Measurements from ENCODE around the gene SHB.

The SHB gene

DNA sequence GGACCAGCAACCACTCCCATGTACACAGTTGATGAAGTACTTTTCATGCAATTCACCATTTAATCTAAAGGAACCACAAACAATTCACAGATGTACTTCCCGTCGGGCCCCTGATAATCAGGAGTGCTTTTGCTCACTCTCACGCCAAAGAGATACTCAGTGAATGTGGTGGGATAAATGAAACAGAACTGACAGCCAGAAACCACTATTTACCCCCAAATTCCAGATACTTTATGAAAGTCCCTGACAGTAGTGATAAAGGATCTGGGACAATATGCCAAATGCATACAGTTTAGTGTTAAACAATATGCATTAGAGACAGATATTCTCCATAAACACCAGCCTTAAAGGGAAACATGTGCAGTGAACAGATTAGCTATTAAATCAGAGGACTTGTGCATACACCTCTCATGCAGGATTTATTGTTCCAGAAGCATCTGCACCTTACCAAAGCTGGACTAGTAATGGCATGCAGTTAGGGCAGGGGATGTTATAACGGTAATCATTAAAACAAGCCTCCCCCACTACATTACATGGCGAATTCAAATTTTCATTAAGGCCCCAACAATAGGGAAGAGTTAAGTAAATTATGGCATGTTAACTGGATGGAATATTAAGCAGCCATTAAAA is 91.1 kb downstream of the SHB start:
- DNase-seq (ENCODE audit: low spot score in 2 of 2), result no peak
- Histone ChIP-seq H3K36me3 (replicated peaks) (peaks cover 12% of the 10 kb centered on the region), H3K4me3 (no peak overlapping the region), H3K9me3 (no peaks in the 10 kb centered on the region), H3K27me3 (ENCODE audit: low read depth) (no peaks in the 10 kb centered on the region), H3K4me1 (no peaks in the 10 kb centered on the region)
- in situ Hi-C loops (cut with MboI; ENCODE audit: low sequenced_read_pairs), result no loop called here

DNA sequence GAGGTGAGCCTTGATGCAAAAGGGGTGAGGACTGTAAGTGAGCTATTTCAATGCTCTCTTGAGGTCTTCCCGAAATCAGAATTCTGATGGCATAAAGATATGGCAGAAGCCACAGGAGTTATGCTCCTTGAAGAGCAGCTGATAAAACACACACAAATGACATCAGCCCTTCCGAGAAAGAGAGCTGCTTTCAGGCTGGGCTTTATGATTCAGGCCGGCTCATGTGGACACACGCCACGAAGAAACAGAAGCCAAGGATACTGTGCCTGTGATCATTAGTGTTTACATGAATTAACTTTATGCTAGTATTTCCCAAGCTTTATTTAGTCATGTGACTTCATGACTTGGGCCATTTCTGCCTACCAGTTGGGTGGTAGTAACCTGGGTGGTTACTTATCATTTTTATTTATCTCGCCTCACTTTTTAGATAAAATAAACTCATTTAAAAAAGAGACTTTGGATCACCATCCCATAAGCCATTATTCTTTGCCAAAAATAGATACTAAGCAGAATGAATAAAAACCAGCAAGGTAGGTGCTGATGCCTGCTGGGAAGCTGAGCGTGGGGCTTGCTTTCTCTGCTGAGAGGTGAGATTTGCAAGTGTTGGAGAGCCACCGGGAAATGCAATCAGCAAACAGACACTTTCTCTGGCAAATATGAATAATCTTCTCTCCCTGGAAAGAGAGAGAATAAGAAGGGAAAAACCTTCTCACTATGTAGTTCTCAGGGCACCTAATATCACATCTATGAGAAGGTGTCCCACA is 92.1 kb downstream of the SHB start:
- Histone ChIP-seq H3K4me1 (no peaks in the 10 kb centered on the region), H3K36me3 (replicated peaks) (peaks cover 15% of the 10 kb centered on the region), H3K4me3 (no peak overlapping the region), H3K27me3 (ENCODE audit: low read depth) (no peaks in the 10 kb centered on the region), H3K9me3 (no peaks in the 10 kb centered on the region)
- DNase-seq (ENCODE audit: low spot score in 2 of 2), result no peak
- in situ Hi-C loops (cut with MboI; ENCODE audit: low sequenced_read_pairs), result no loop called here

DNA sequence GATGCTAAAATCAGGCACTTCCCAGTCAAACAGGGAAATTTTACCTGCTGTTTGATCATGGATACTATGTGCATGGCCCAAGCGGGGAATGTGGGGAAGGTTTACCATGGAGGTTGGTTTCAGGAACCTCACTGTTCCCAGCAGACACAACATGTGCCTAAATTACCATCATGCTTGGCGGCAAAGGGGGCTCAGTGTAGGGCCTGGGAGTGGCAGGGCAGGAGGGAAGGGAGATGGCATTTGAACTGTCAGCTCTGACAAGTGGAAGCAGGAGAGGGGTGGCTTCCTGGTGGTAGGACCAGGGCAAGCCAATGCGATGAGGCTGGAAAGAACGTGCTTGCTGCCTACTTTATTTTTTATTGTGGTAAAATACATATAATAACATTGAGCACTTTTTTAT is 93.4 kb downstream of the SHB start:
- Histone ChIP-seq H3K4me1 (no peaks in the 10 kb centered on the region), H3K36me3 (replicated peaks) (peaks cover 15% of the 10 kb centered on the region), H3K9me3 (no peaks in the 10 kb centered on the region), H3K4me3 (no peak overlapping the region), H3K27me3 (ENCODE audit: low read depth) (no peaks in the 10 kb centered on the region)
- in situ Hi-C loops (cut with MboI; ENCODE audit: low sequenced_read_pairs), result no loop called here
- no peak for DNase-seq (ENCODE audit: low spot score in 2 of 2)

DNA sequence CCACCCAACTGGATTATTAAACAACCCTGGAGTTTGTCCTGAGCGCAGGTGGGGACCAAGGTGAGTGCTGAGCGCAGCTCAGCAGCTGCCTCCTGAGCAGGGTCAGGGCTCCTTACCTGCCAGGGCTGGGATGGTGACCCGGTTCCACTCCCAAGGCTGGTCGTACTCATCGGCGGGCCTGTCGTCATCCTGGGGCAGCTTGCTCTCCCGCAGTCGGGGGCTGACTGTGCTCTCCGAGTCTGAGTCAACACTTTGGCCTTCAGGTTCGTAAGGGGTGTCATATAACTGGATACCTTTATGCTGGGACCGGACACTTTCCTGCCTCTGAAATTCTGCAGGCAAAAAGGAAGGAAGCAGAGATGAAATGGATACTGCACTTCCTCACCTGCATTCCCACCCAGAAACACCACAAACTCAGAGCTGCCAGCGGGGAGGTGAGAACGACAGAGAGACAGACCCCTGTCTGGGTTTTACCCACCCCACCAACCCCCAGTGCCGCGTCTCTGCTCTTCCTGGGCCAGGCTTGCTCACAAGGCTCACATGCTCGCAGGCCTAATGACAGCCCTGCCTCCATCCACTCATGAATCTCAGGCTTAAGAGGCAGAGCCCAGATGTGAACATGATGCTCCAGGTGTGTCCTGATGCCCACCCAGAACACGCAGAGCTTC is 94.4 kb downstream of the SHB start:
- Histone ChIP-seq H3K9me3 (no peaks in the 10 kb centered on the region), H3K27me3 (ENCODE audit: low read depth) (no peaks in the 10 kb centered on the region), H3K36me3 (replicated peaks) (peaks cover 15% of the 10 kb centered on the region), H3K4me3 (no peak overlapping the region), H3K4me1 (no peaks in the 10 kb centered on the region)
- DNase-seq (ENCODE audit: low spot score in 2 of 2), result no peak
- in situ Hi-C loops (cut with MboI; ENCODE audit: low sequenced_read_pairs), result no loop called here

DNA sequence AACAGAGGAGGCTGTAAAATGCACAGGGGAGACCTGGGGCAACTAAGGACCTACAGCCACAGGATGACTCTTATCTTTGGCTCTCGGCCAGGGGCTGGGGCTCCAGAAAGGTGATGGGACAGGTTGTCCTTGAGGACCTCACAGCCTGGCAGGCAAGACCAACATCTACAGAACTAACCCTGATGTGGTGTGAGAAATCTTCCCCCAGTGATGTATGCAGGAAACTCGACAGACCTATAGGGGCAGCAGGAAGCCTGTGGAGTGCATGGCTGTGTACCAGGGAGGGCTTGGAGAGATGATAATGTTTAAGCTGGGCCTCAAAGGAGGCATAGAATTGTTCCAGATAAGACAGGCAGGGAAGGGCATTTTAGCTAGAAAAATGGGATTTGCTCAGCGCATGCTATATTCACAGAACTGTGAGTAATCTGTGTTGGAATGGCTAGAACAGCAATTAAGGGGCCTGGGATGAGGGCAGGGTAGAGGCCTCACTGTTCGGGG is 96.6 kb downstream of the SHB start:
- H3K36me3 ChIP-seq (replicated peaks), result peaks cover 15% of the 10 kb centered on the region
- H3K4me1 ChIP-seq, result no peaks in the 10 kb centered on the region
- H3K9me3 ChIP-seq, result no peaks in the 10 kb centered on the region
- H3K4me3 ChIP-seq, result no peak overlapping the region
- DNase-seq (ENCODE audit: low spot score in 2 of 2), result no peak
- in situ Hi-C loops (cut with MboI; ENCODE audit: low sequenced_read_pairs), result no loop called here
- H3K27me3 ChIP-seq (ENCODE audit: low read depth), result no peaks in the 10 kb centered on the region

DNA sequence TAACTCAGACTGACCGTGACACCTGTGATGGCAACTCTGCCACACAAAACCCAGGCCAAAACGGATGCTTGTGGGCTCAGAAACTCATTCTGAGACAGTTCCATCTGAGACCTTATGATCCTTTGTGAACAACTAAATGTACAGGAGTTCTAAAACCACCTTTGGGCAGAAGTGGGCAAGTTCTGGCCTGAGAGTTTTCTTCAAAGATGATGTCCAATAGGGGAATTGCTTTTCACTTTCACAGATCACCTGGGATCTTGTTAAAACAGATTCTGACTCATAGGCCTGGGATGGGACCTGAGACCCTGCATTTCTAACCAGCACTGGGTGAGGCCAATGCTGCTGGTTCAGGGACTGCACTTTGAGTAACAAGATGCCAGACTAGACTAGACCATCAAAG is 97.3 kb downstream of the SHB start:
- in situ Hi-C loops (cut with MboI; ENCODE audit: low sequenced_read_pairs), result no loop called here
- no peak for DNase-seq (ENCODE audit: low spot score in 2 of 2)
- H3K9me3 ChIP-seq, result no peaks in the 10 kb centered on the region
- no peak overlapping the region for H3K4me3 ChIP-seq
- H3K27me3 ChIP-seq (ENCODE audit: low read depth), result no peaks in the 10 kb centered on the region
- peaks cover 15% of the 10 kb centered on the region for H3K36me3 ChIP-seq (replicated peaks)
- H3K4me1 ChIP-seq, result no peaks in the 10 kb centered on the region

DNA sequence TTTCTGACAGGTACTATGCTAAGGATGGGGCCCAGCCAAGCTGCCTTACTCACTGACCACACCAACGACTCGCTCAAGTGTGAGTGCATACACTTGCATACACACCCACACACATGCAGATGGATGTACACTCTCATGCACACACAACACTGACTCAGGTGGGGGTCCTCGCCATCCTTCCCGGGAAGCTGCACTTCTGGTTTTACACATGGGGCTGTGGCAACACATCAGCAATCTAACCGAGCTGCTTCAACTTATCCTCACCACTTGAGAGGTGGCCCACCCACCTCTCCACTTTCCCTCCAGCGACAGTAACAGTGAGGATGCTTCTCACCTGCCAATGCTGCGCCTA is 97.9 kb downstream of the SHB start:
- DNase-seq (ENCODE audit: low spot score in 2 of 2), result no peak
- in situ Hi-C loops (cut with MboI; ENCODE audit: low sequenced_read_pairs), result no loop called here
- H3K4me1 ChIP-seq, result no peaks in the 10 kb centered on the region
- no peaks in the 10 kb centered on the region for H3K9me3 ChIP-seq
- H3K36me3 ChIP-seq (replicated peaks), result peaks cover 15% of the 10 kb centered on the region
- H3K4me3 ChIP-seq, result no peak overlapping the region
- no peaks in the 10 kb centered on the region for H3K27me3 ChIP-seq (ENCODE audit: low read depth)

DNA sequence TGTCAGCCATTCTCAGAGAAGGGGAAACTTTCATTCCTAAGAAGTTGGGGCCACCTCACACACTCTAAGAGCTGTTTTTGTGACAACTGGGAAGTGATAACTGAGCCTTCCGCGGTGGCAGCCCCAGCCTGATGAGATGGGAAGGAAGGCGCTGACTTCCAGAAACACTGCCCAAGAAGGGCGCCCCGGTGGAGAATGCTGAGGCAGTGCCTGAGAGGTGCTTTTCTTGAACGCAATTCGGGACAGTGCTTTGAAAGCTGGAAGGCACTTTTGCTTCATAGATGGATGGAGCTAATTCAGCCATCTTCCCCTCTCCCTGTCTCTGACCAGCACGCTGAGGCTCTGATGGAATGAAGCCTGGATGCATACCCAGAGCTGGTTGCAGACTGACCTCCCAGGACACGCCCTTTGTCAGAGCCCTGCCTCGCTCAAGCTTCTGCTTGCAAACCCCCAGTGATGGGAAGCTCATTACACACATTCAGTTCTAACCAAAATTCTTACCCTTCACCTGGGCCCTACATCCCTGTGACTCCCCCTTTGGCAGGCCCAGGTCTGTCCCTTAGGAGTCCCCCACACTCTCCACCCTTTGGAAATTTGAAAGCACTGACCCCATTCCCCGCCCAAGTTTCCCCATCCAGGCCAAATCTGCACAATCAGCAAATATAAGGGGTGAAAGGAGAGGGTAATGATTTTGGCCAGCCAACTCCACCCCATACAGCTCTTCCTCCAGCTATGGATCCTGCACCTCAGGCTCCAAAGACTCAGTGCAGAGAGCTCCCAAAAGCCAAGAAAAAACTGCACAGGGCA is 98.5 kb downstream of the SHB start:
- H3K9me3 ChIP-seq, result no peaks in the 10 kb centered on the region
- H3K27me3 ChIP-seq (ENCODE audit: low read depth), result no peaks in the 10 kb centered on the region
- no peak overlapping the region for H3K4me3 ChIP-seq
- DNase-seq (ENCODE audit: low spot score in 2 of 2), result no peak
- in situ Hi-C loops (cut with MboI; ENCODE audit: low sequenced_read_pairs), result no loop called here
- H3K4me1 ChIP-seq, result no peaks in the 10 kb centered on the region
- peaks cover 15% of the 10 kb centered on the region for H3K36me3 ChIP-seq (replicated peaks)

DNA sequence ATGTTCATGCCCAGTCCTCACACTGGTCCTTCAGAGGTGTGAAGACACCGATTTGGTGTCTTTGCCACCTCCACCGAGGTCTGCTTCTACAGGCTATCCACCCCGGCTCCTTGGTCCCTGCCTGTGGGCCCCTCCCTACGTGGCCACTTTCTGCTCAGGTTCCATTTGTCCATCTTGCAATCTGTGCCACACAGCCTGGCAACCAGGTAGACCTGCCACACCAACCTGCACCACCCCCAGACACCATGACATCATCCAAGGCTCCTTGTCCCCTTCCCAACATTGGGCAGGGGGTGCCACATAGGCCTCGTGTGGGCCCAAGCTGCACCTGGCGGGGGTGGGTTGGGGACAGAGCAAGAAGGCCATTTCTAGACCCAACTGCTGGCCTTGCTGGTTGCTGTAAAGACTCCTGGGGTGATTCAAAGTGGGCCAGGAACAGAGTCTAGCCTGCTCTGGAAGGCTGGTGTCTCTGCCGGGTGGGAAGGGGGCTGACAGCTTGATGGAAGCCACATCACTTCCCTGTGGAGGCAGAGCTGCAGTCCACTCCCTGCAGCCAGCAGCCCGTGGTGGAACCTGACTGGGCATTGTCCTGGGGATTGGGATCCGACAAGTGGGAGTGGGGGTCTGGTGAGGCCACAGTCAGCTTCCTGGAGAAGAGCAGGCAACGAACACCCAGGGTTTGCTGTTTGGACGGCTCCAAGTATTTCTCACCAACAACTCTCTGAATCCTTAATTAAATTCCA is 99.3 kb downstream of the SHB start:
- Histone ChIP-seq H3K9me3 (no peaks in the 10 kb centered on the region), H3K27me3 (ENCODE audit: low read depth) (no peaks in the 10 kb centered on the region), H3K36me3 (replicated peaks) (peaks cover 15% of the 10 kb centered on the region), H3K4me1 (no peaks in the 10 kb centered on the region), H3K4me3 (no peak overlapping the region)
- in situ Hi-C loops (cut with MboI; ENCODE audit: low sequenced_read_pairs), result no loop called here
- DNase-seq (ENCODE audit: low spot score in 2 of 2), result no peak

DNA sequence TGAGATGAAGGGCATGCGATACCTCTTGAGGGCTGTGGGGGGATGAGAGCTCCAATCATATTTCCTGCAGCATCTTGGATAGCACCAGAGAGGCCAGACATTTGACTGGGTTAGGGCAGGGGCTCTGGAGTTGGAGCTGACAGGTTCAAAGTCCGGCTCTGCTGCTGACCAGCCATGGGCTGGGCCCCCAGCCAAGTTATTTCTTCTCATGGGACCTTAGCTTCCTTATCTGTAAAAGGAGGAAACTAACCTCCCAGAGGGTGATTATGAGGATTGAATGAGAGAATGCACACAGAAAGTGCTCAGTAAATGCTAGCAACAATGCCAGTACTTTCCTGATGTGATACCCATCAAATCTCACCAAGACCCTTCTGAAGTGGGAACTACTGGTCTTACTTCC is 99.9 kb downstream of the SHB start:
- in situ Hi-C loops (cut with MboI; ENCODE audit: low sequenced_read_pairs), result no loop called here
- H3K4me3 ChIP-seq, result no peak overlapping the region
- no peaks in the 10 kb centered on the region for H3K4me1 ChIP-seq
- no peaks in the 10 kb centered on the region for H3K27me3 ChIP-seq (ENCODE audit: low read depth)
- peaks cover 12% of the 10 kb centered on the region for H3K36me3 ChIP-seq (replicated peaks)
- DNase-seq (ENCODE audit: low spot score in 2 of 2), result no peak
- no peaks in the 10 kb centered on the region for H3K9me3 ChIP-seq

DNA sequence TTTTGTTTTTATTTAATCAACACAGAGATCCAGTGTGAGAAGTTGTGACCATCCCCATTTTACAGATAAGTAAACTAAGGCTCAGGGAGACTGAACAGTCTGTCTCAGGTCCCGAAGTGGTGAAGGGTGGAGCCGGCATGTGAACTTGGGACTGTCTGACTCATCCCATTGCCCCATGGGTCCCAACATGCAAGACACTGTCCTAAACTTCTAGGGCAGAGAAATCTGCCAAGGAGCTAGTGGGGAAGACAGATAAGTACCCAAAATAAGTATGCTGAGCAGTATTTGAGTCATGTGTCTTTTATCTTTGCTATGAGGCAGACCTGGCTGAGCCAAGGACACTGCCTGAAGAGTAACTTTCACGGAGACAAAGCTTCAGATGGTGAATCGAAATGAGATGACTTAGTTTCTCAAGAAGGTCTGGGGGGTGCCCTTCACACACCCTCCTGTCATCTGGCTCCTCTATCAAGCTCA is 100.8 kb downstream of the SHB start:
- Histone ChIP-seq H3K9me3 (no peaks in the 10 kb centered on the region), H3K4me3 (no peak overlapping the region), H3K27me3 (ENCODE audit: low read depth) (no peaks in the 10 kb centered on the region), H3K36me3 (replicated peaks) (peaks cover 4% of the 10 kb centered on the region), H3K4me1 (no peaks in the 10 kb centered on the region)
- in situ Hi-C loops (cut with MboI; ENCODE audit: low sequenced_read_pairs), result no loop called here
- no peak for DNase-seq (ENCODE audit: low spot score in 2 of 2)

DNA sequence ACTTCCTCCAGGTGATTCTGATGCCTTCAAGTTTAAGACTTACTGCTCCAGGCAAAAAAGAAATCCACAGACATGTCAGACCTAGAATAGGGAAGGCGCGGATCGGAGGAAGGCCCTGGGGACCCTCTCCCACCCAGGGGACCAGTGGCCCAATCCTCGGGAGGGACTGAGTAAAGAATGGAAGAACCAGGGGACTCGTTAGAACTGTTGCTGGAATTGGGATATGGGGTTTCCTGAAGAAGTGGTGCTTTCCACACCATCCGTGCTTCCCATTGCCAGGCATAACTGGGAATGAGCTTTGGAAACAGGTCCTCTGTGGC is 101.3 kb downstream of the SHB start:
- Histone ChIP-seq H3K4me1 (no peaks in the 10 kb centered on the region), H3K4me3 (no peak overlapping the region), H3K36me3 (replicated peaks) (peaks cover 3% of the 10 kb centered on the region), H3K27me3 (ENCODE audit: low read depth) (no peaks in the 10 kb centered on the region), H3K9me3 (no peaks in the 10 kb centered on the region)
- no peak for DNase-seq (ENCODE audit: low spot score in 2 of 2)
- in situ Hi-C loops (cut with MboI; ENCODE audit: low sequenced_read_pairs), result no loop called here

DNA sequence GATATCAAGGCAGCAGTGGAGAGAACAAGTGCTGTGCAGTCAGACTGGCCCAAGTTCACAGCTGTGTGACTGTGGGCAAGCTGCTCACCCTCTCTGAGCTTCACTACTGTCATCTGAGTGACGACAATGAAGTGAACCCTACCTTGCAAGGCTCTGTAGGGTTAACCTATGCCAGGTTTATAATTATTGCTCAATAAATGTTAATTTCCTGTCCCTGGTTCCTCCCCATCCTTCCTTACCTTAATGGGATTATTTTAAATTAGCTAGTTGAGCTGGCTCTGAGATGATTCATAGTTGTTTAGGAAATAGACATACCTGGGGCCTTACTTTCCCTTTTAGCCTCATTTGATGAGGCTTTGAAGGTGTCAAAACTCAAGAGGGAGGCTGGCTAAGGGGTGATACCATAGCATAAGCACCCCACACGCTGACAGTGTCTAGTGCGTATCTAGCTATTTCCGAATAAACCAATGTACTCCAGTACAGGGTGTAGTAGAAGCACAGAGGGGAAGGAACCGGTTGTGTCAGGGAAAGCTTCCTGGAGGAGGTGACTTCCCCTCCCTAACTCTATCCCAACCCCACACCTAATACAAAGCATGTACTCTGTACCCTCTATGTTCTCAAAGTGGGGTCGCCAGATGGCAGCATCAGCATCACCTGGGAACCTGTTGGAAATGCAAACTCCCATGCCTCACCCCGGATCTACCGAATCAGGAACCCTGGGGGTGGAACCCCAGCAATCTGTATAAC is 101.8 kb downstream of the SHB start:
- Histone ChIP-seq H3K4me1 (no peaks in the 10 kb centered on the region), H3K4me3 (no peak overlapping the region), H3K9me3 (no peaks in the 10 kb centered on the region), H3K36me3 (replicated peaks) (no peaks in the 10 kb centered on the region; the same call in 1 of the 2 replicates), H3K27me3 (ENCODE audit: low read depth) (no peaks in the 10 kb centered on the region)
- in situ Hi-C loops (cut with MboI; ENCODE audit: low sequenced_read_pairs), result no loop called here
- no peak for DNase-seq (ENCODE audit: low spot score in 2 of 2)
